Frontal cortex (tissue), 4 donors: ENCODE data around the gene TBCD. TPM values are rescaled to one million over a fixed set of nuclear protein-coding genes. Genes with fewer than 3 reads are reported as not detected.

Source experiments
- DNase-seq, 2 donors: peaks; one replicate each; pipeline ENCODE4 v3.0.0; 2012; ENCODE audit warnings: low spot score in 2 of 2
- FAIRE-seq: peaks from 2 replicates; lab custom pipeline; 2012; peaks lifted over from hg19 to GRCh38; lab: Jason Lieb, UNC
- total RNA-seq: library from RNA; depleted of rRNA; stranded (reverse); fragments of >200 nt; gene quantifications from one replicate; pipeline ENCODE4 v1.2.3, GENCODE V29; 2014
- donor health status: control.
- donor health status: control.
- donor health status: control.

The TBCD gene
- total RNA-seq, 1 donor from 2014 or later = 73.8 TPM

- DNase-seq (no peak), FAIRE-seq (no peak)
Observed at GRCh38 chr17:82823004-82823403, 71.1 kb downstream of the TBCD start.

GRCh38 chr17:82825540-82826124 is 73.8 kb downstream of the TBCD start:
- FAIRE-seq (no peak), DNase-seq (no peak)

GRCh38 chr17:82826211-82826610 is 74.3 kb downstream of the TBCD start:
- no peak for FAIRE-seq
- DNase-seq = no peak

- FAIRE-seq (no peak), DNase-seq (no peak)
Observed at GRCh38 chr17:82826956-82827355, 75.1 kb downstream of the TBCD start.

- DNase-seq = no peak
Observed at GRCh38 chr17:82828875-82829487, 77.1 kb downstream of the TBCD start.

GRCh38 chr17:82830249-82830661 is 78.4 kb downstream of the TBCD start:
- no peak for FAIRE-seq
- peak in 1 of 2 donors; percentile 64 for DNase-seq

More at GRCh38 chr17:82828875-82829487, 77.1 kb downstream of the TBCD start:
- no peak for FAIRE-seq

- DNase-seq (no peak), FAIRE-seq (no peak)
Observed at GRCh38 chr17:82831041-82831817, 79.4 kb downstream of the TBCD start.

- no peak for DNase-seq
- no peak for FAIRE-seq
Observed at GRCh38 chr17:82831818-82832200, 79.9 kb downstream of the TBCD start.

- no peak for DNase-seq
Observed at GRCh38 chr17:82832411-82832810, 80.5 kb downstream of the TBCD start.

GRCh38 chr17:82832881-82833475 is 81.1 kb downstream of the TBCD start:
- FAIRE-seq (no peak), DNase-seq (no peak)

More at GRCh38 chr17:82832411-82832810, 80.5 kb downstream of the TBCD start:
- no peak for FAIRE-seq

- FAIRE-seq (no peak), DNase-seq (no peak)
Observed at GRCh38 chr17:82835122-82835521, 83.3 kb downstream of the TBCD start.

GRCh38 chr17:82835766-82836512 is 84.1 kb downstream of the TBCD start:
- no peak for DNase-seq
- FAIRE-seq = no peak

GRCh38 chr17:82836823-82837357 is 85.0 kb downstream of the TBCD start:
- DNase-seq (no peak), FAIRE-seq (no peak)

GRCh38 chr17:82837586-82838320 is 85.9 kb downstream of the TBCD start:
- FAIRE-seq (no peak), DNase-seq (no peak)

- DNase-seq (no peak), FAIRE-seq (no peak)
Observed at GRCh38 chr17:82838386-82839063, 86.7 kb downstream of the TBCD start.

- FAIRE-seq (no peak), DNase-seq (no peak)
Observed at GRCh38 chr17:82839617-82840292, 87.9 kb downstream of the TBCD start, which contains the start of gene ZNF750. Gene ZNF750, minus strand, starts transcription at chr17:82840022. Its CDS starts 7,568 bp downstream, at chr17:82832454.

GRCh38 chr17:82840431-82840831 is 88.6 kb downstream of the TBCD start:
- DNase-seq = no peak

More at GRCh38 chr17:82840431-82840831, 88.6 kb downstream of the TBCD start:
- no peak for FAIRE-seq
